Cardiac muscle cell (in vitro differentiated cells and primary cell): ENCODE results near the gene NOB1. TPM values are rescaled to one million over a fixed set of nuclear protein-coding genes. Genes with fewer than 3 reads are reported as not detected.

Experiments used
- DNase-seq, 2 donors: peaks; one replicate each; pipeline versions ENCODE4 v3.0.0 to v3.0.0-alpha.2; 2010 to 2017; ENCODE audit warnings: low read depth in 1 of 2, low spot score in 1 of 2
- H3K27ac ChIP-seq: fragments of 200-600 bp; sonication (generic); 2 replicates; pipeline ENCODE4 v1.5.1; 2016
- H3K27me3 ChIP-seq: fragments of 200-600 bp; sonication (generic); 2 replicates; pipeline ENCODE4 v1.6.0; 2016; ENCODE audit warnings: control low read depth
- H3K36me3 ChIP-seq: fragments of 200-600 bp; sonication (generic); 2 replicates; pipeline ENCODE4 v1.5.1; 2016; ENCODE audit warnings: control low read depth
- H3K4me1 ChIP-seq: fragments of 200-600 bp; sonication (generic); 2 replicates; pipeline ENCODE4 v1.8.1; 2017; ENCODE audit warnings: low read depth, mild to moderate bottlenecking, mixed run types
- H3K4me3 ChIP-seq: fragments of 200-600 bp; sonication (generic); 2 replicates; pipeline ENCODE4 v1.5.1; 2016; ENCODE audit warnings: mild to moderate bottlenecking
- H3K9me3 ChIP-seq: fragments of 200-600 bp; sonication (generic); 2 replicates; pipeline ENCODE4 v1.5.1; 2017; ENCODE audit warnings: low read depth, mild to moderate bottlenecking, control low read depth
- polyA plus RNA-seq: library from polyadenylated mRNA; unstranded; fragments of >200 nt; fragmentation: Nextera tagmentation; extraction: Ambion mirVana; gene quantifications from 2 replicates; pipeline ENCODE4 v1.2.1, GENCODE V29; 2016
- total RNA-seq: library from RNA; depleted of rRNA; stranded (reverse); fragments of >200 nt; gene quantifications from 2 replicates; pipeline ENCODE4 v1.2.3, GENCODE V29; 2016
- TF ChIP-seq, protein P1 (sequence below): IDR thresholded peaks from 2 replicates; pipeline ENCODE4 v1.5.1; 2012; ENCODE audit warnings: low read depth, mild to moderate bottlenecking, low read length

Gene NOB1
- total and polyA plus RNA-seq, 2 experiments from 2014 or later, result 26.8 to 34.0 TPM

- Histone ChIP-seq H3K27me3 (no peaks in the 10 kb centered on the region), H3K36me3 (no peaks in the 10 kb centered on the region), H3K27ac (no peak overlapping the region), H3K9me3 (no peaks in the 10 kb centered on the region), H3K4me1 (no peaks in the 10 kb centered on the region), H3K4me3 (no peak overlapping the region)
- DNase-seq, result no peak
- TF ChIP-seq, protein P1, sequence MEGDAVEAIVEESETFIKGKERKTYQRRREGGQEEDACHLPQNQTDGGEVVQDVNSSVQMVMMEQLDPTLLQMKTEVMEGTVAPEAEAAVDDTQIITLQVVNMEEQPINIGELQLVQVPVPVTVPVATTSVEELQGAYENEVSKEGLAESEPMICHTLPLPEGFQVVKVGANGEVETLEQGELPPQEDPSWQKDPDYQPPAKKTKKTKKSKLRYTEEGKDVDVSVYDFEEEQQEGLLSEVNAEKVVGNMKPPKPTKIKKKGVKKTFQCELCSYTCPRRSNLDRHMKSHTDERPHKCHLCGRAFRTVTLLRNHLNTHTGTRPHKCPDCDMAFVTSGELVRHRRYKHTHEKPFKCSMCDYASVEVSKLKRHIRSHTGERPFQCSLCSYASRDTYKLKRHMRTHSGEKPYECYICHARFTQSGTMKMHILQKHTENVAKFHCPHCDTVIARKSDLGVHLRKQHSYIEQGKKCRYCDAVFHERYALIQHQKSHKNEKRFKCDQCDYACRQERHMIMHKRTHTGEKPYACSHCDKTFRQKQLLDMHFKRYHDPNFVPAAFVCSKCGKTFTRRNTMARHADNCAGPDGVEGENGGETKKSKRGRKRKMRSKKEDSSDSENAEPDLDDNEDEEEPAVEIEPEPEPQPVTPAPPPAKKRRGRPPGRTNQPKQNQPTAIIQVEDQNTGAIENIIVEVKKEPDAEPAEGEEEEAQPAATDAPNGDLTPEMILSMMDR, result no peak
Measured at GRCh38 chr16:69721441-69721957, 33.2 kb downstream of the NOB1 start.

- Histone ChIP-seq H3K9me3 (no peaks in the 10 kb centered on the region), H3K27ac (no peak overlapping the region), H3K4me1 (no peaks in the 10 kb centered on the region), H3K27me3 (no peaks in the 10 kb centered on the region), H3K4me3 (no peak overlapping the region), H3K36me3 (no peaks in the 10 kb centered on the region)
- TF ChIP-seq, protein P1, result no peak
- no peak for DNase-seq
Measured at GRCh38 chr16:69720822-69721430, 33.8 kb downstream of the NOB1 start.

DNA sequence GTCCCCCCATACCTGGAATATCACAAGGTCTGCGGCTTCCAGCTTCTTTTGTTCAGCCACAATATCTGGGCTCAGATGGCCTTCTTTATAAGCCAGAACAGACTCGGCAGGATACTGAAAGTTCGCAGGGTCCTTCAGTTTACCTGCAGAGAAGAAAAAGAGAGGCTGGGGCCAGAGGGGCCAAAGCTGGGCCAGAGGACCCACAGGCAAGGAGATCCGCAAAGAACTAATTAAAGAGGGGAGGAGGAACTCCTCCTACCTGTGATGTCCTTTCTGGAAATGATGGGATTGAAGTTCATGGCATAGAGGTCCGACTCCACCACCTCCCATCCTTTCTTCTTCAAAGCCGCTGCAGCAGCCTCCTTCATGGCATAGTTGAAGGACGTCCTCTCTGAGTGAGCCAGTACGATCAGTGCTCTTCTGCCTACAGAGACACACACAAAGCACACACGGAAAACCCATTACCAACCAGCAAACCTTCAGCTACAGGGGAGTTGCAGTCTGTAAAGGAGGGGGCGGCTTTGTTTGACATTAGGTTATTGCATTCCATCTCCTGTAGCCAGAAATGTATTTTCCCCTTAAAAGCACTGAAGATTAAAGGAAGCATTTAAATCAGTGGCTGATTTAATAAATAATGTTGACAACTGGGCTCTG is 36.5 kb downstream of the NOB1 start:
- no peaks in the 10 kb centered on the region for H3K27me3 ChIP-seq
- no peak for DNase-seq
- no peak overlapping the region for H3K4me3 ChIP-seq
- H3K4me1 ChIP-seq, result no peaks in the 10 kb centered on the region
- TF ChIP-seq, protein P1, result no peak
- no peaks in the 10 kb centered on the region for H3K36me3 ChIP-seq
- no peak overlapping the region for H3K27ac ChIP-seq
- no peaks in the 10 kb centered on the region for H3K9me3 ChIP-seq

GRCh38 chr16:69717066-69717465 is 37.7 kb downstream of the NOB1 start:
- no peak overlapping the region for H3K4me3 ChIP-seq
- TF ChIP-seq, protein P1, result no peak
- no peak overlapping the region for H3K27ac ChIP-seq
- H3K27me3 ChIP-seq, result no peaks in the 10 kb centered on the region
- H3K9me3 ChIP-seq, result no peaks in the 10 kb centered on the region
- H3K36me3 ChIP-seq, result no peaks in the 10 kb centered on the region
- no peaks in the 10 kb centered on the region for H3K4me1 ChIP-seq
- DNase-seq, result no peak

DNA sequence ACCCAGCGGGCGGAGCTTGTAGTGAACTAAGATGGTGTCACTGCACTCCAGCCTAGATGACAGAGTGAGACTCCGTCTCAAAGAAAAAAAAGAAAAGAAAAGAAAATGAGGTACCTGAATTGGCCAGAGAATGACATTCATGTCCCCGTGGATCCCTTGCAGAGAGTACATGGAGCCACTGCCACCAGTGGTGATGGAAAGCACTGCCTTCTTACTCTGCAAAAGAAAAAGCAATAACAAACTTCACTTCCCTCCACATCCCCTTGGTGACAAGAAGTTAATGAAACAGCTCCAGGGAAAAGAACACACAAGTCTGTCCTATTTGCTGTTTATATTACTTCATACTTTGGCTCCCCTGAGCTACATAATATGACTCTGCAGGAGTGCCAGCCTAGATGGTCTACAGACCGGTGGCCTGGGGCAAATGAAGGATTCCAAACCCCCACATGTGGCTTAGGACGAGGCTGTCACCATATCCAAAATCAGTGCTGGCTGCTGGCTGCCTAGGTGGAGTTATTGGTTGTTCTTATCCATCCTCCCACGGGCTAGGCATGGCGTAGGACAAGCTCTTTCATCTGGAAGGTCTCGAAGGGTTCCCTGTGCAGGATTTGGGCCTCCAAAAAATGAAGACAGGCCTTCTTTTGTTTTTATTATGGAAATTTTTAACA is 41.7 kb downstream of the NOB1 start:
- Histone ChIP-seq H3K9me3 (no peaks in the 10 kb centered on the region), H3K4me1 (no peaks in the 10 kb centered on the region), H3K4me3 (no peak overlapping the region), H3K36me3 (no peaks in the 10 kb centered on the region), H3K27me3 (no peaks in the 10 kb centered on the region), H3K27ac (no peak overlapping the region)
- TF ChIP-seq, protein P1, result no peak
- no peak for DNase-seq
